Cerebellar cortex (tissue), 1 donor: ENCODE data around the gene ANKRD17.
"Not testable (repeated sequence)": the region's sequence is repeated elsewhere in the genome, so short reads cannot be mapped to it uniquely, and the experiment has no call there.

ENCODE experiments used
- DNase-seq: peaks from one replicate; pipeline ENCODE4 v3.0.0-alpha.2; 2015; ENCODE audit warnings: low spot score

Gene ANKRD17

GRCh38 chr4:73258686-73259570, at the start of gene ANKRD17:
Gene ANKRD17 (minus strand): TSS chr4:73258798. CDS start chr4:73258668, 130 bp downstream.
- peak; percentile 93 for DNase-seq

GRCh38 chr4:73308286-73308685, 49.7 kb upstream of the ANKRD17 start:
- DNase-seq: peak; percentile 17

GRCh38 chr4:73303711-73304110, 45.1 kb upstream of the ANKRD17 start:
- DNase-seq: no peak

- DNase-seq: no peak
These were observed 41.1 kb upstream of the ANKRD17 start for GRCh38 chr4:73299548-73300280.

GRCh38 chr4:73292661-73293060, 34.1 kb upstream of the ANKRD17 start:
- not testable (repeated sequence) for DNase-seq

GRCh38 chr4:73281982-73282381, 23.4 kb upstream of the ANKRD17 start:
- no peak for DNase-seq

GRCh38 chr4:73281396-73281795, 22.8 kb upstream of the ANKRD17 start:
- no peak for DNase-seq

- DNase-seq: no peak
These were observed 18.6 kb upstream of the ANKRD17 start for GRCh38 chr4:73277201-73277600.

- no peak for DNase-seq
These were observed 16.7 kb upstream of the ANKRD17 start for GRCh38 chr4:73275318-73275654.

GRCh38 chr4:73272816-73273215, 14.2 kb upstream of the ANKRD17 start:
- DNase-seq: no peak

- no peak for DNase-seq
These were observed 8.5 kb upstream of the ANKRD17 start for GRCh38 chr4:73267050-73267449.

GRCh38 chr4:73259571-73260090, 1.0 kb upstream of the ANKRD17 start:
- DNase-seq: no peak

- DNase-seq: no peak
These were observed 237 bp downstream of the ANKRD17 start for GRCh38 chr4:73258436-73258685.

- peak; percentile 55 for DNase-seq
These were observed 755 bp downstream of the ANKRD17 start for GRCh38 chr4:73257651-73258435.

GRCh38 chr4:73257234-73257633, 1.4 kb downstream of the ANKRD17 start:
- peak; percentile 86 for DNase-seq

- not testable (repeated sequence) for DNase-seq
These were observed 2.8 kb downstream of the ANKRD17 start for GRCh38 chr4:73255847-73256246.

- no peak for DNase-seq
These were observed 6.6 kb downstream of the ANKRD17 start for GRCh38 chr4:73252001-73252400.

GRCh38 chr4:73251384-73251783, 7.2 kb downstream of the ANKRD17 start:
- DNase-seq: no peak

GRCh38 chr4:73250642-73251041, 8.0 kb downstream of the ANKRD17 start:
- no peak for DNase-seq

GRCh38 chr4:73248821-73249220, 9.8 kb downstream of the ANKRD17 start:
- DNase-seq: no peak

GRCh38 chr4:73248416-73248815, 10.2 kb downstream of the ANKRD17 start:
- DNase-seq: no peak

GRCh38 chr4:73247100-73247499, 11.5 kb downstream of the ANKRD17 start:
- no peak for DNase-seq

GRCh38 chr4:73245955-73246354, 12.6 kb downstream of the ANKRD17 start:
- no peak for DNase-seq
